ENCODE data around the gene ETDC.

GRCh38 chrX:135275973-135276372 is 33.3 kb upstream of the ETDC start:
- TF ChIP-seq CTCF (IDR thresholded peaks at IDR 0.05), result no peak
- no peak for TF ChIP-seq ZFX (IDR thresholded peaks at IDR 0.05; ENCODE audit: borderline replicate concordance)
